ENCODE data around the gene TRMT11. TPM values are rescaled to one million over a fixed set of nuclear protein-coding genes. Genes with fewer than 3 reads are reported as not detected.

TRMT11 gene
- polyA plus RNA-seq, 1 experiment, result 27.3 TPM

DNA sequence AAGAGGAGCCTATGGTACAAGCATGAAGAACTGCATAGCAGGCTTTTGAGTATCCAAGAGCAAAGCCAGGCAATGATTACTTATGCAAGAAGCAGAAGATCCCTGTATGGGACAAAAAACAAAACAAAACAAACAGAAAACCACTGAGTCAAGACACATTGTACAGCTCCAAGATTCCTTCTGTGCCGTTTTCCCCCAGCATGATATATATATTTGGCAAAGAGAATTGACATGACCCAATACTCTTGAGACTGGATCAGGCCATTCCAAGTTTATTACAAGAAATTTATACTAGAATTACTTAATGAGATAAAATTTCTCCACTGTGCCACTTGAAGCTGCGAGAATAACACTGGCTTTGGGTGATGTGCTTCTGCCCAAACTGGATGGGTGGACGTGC, 65.5 kb downstream of the TRMT11 start:
- H3K27ac ChIP-seq (ENCODE audit: low read depth, low read length), result no peak overlapping the region
- no peaks in the 10 kb centered on the region for H3K9me3 ChIP-seq (ENCODE audit: control insufficient read depth, insufficient read depth, low read length)
- CTCF ChIA-PET, result interaction anchor here (1.6 to 1.8 kb wide), 2 partner anchors 11 to 19 kb away, joined by 4 to 5 read pairs; no protein-coding TSS in a partner anchor
- POLR2A ChIA-PET, result no interaction called here
- no peak overlapping the region for H3K4me3 ChIP-seq (ENCODE audit: low read depth, low read length)
- no peaks in the 10 kb centered on the region for H3K27me3 ChIP-seq (ENCODE audit: control insufficient read depth, insufficient read depth, low read length)
- TF ChIP-seq, protein P1, sequence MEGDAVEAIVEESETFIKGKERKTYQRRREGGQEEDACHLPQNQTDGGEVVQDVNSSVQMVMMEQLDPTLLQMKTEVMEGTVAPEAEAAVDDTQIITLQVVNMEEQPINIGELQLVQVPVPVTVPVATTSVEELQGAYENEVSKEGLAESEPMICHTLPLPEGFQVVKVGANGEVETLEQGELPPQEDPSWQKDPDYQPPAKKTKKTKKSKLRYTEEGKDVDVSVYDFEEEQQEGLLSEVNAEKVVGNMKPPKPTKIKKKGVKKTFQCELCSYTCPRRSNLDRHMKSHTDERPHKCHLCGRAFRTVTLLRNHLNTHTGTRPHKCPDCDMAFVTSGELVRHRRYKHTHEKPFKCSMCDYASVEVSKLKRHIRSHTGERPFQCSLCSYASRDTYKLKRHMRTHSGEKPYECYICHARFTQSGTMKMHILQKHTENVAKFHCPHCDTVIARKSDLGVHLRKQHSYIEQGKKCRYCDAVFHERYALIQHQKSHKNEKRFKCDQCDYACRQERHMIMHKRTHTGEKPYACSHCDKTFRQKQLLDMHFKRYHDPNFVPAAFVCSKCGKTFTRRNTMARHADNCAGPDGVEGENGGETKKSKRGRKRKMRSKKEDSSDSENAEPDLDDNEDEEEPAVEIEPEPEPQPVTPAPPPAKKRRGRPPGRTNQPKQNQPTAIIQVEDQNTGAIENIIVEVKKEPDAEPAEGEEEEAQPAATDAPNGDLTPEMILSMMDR (IDR thresholded peaks at IDR 0.05; ENCODE audit: low read depth, low read length), result no peak
- no peak for DNase-seq (ENCODE audit: low read depth, low spot score)

DNA sequence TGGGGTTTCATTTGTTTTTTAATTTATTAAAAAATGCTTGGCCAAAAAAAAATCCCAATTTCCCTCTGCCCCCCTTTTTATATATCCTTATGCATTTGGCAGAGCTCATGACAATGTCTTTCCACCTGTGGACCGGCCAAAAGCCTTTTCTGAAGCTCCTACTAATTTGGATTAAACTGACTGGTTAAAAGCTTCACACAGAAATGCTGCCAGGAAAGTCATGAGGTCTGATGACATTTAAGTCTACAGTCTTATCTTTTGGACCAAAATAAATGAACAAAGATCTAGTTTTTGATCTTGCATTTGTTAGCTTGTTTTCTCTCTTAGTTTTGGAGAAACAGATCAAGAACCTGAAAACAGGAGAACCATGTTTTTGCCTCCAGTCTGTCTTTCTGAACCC, 66.1 kb downstream of the TRMT11 start:
- POLR2A ChIA-PET, result no interaction called here
- CTCF ChIA-PET, result interaction anchor here (1.6 to 1.8 kb wide), 2 partner anchors 12 to 19 kb away, joined by 4 to 5 read pairs; no protein-coding TSS in a partner anchor
- TF ChIP-seq, protein P1 (IDR thresholded peaks at IDR 0.05; ENCODE audit: low read depth, low read length), result no peak
- no peaks in the 10 kb centered on the region for H3K9me3 ChIP-seq (ENCODE audit: control insufficient read depth, insufficient read depth, low read length)
- no peak overlapping the region for H3K27ac ChIP-seq (ENCODE audit: low read depth, low read length)
- no peak overlapping the region for H3K4me3 ChIP-seq (ENCODE audit: low read depth, low read length)
- no peak for DNase-seq (ENCODE audit: low read depth, low spot score)
- no peaks in the 10 kb centered on the region for H3K27me3 ChIP-seq (ENCODE audit: control insufficient read depth, insufficient read depth, low read length)

DNA sequence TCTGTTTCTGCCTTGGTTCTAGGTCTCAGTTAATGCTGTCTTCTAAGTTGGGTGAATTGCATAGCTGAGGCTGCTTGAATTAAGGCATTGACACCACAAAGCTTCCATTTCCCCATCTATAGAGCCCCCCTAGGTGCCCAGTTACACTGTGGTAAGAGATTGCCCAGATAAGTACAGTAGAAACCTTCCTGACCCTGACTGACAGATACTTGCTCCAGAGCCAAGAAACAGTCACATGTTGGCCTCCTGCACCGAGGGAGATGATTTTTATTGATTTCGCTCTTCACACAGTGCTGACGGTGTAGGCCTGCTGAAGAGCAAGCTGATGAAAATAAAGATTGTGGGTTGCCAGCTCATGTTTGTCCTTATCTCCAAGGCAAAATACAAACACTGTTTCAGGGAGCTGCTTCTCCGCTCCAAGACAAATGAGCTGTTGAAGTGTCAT, 67.9 kb downstream of the TRMT11 start:
- POLR2A ChIA-PET, result no interaction called here
- TF ChIP-seq, protein P1 (IDR thresholded peaks at IDR 0.05; ENCODE audit: low read depth, low read length), result no peak
- no peaks in the 10 kb centered on the region for H3K27me3 ChIP-seq (ENCODE audit: control insufficient read depth, insufficient read depth, low read length)
- CTCF ChIA-PET, result no interaction called here
- no peaks in the 10 kb centered on the region for H3K9me3 ChIP-seq (ENCODE audit: control insufficient read depth, insufficient read depth, low read length)
- no peak for DNase-seq (ENCODE audit: low read depth, low spot score)
- H3K4me3 ChIP-seq (ENCODE audit: low read depth, low read length), result no peak overlapping the region
- no peak overlapping the region for H3K27ac ChIP-seq (ENCODE audit: low read depth, low read length)

DNA sequence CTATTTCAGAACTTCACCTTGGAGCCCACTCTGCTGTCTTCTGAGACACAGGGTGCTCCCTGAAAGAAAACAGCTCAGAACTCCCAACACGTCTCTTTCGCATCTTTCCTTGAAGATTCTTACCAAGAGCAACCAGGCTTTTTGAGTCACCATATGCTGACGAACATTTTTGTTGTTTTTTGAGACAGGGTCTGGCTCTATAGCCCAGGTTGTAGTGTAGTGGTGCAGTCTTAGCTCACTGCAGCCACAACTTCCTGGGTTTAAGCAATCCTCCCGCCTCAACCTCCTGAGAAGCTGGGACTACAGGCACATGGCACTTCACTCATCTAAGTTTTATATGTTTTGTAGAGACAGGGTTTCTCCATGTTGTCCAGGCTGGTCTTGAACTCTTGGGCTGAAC, 68.5 kb downstream of the TRMT11 start:
- POLR2A ChIA-PET, result no interaction called here
- TF ChIP-seq, protein P1 (IDR thresholded peaks at IDR 0.05; ENCODE audit: low read depth, low read length), result no peak
- Histone ChIP-seq H3K9me3 (ENCODE audit: control insufficient read depth, insufficient read depth, low read length) (no peaks in the 10 kb centered on the region), H3K4me3 (ENCODE audit: low read depth, low read length) (no peak overlapping the region), H3K27me3 (ENCODE audit: control insufficient read depth, insufficient read depth, low read length) (no peaks in the 10 kb centered on the region), H3K27ac (ENCODE audit: low read depth, low read length) (no peak overlapping the region)
- no peak for DNase-seq (ENCODE audit: low read depth, low spot score)
- CTCF ChIA-PET, result no interaction called here

DNA sequence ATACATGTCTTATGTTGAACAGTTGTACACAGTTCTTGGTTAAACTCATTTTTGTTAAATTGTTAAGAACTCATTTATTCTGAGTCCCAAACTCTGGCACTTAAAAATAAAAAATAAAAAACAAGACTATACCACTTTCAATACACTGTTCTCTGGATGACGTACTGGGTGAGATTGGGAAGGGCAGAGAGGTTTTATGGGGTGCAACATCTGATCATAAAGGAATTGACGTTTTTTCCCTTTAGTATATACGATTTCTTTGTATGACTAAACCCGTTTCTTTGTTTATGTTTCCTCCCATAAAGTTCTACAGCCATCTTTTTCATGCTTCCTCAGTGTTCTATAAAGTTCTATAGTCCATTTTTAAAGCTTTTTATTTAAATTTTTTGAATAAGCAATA, 69.1 kb downstream of the TRMT11 start:
- no peak overlapping the region for H3K27ac ChIP-seq (ENCODE audit: low read depth, low read length)
- ChIA-PET POLR2A (no interaction called here), CTCF (no interaction called here)
- no peak for DNase-seq (ENCODE audit: low read depth, low spot score)
- no peak overlapping the region for H3K4me3 ChIP-seq (ENCODE audit: low read depth, low read length)
- H3K9me3 ChIP-seq (ENCODE audit: control insufficient read depth, insufficient read depth, low read length), result no peaks in the 10 kb centered on the region
- TF ChIP-seq, protein P1 (IDR thresholded peaks at IDR 0.05; ENCODE audit: low read depth, low read length), result no peak
- no peaks in the 10 kb centered on the region for H3K27me3 ChIP-seq (ENCODE audit: control insufficient read depth, insufficient read depth, low read length)
